SK-N-SH treated with all-trans-retinoic acid at 6 μM for 48 hours (cell line): ENCODE data around the gene ERBIN.

Source experiments
- ATAC-seq: fragments of 200-7000 bp; cut with Tn5 transposase; 3 replicates; pipeline ENCODE4 v1.9.1; 2020; ENCODE audit warnings: mild to moderate bottlenecking, moderate library complexity
- ARNTL ChIP-seq: fragments of 450-650 bp; formaldehyde crosslinking; IDR thresholded peaks from 2 replicates; pipeline ENCODE4 v1.5.0; 2020; ENCODE audit warnings: low read depth, mild to moderate bottlenecking, moderate library complexity, borderline replicate concordance
- BACH2 ChIP-seq: fragments of 250-450 bp; sonication (Bioruptor Pico); IDR thresholded peaks from 2 replicates; pipeline ENCODE4 v1.9.0; 2021; ENCODE audit warnings: mild to moderate bottlenecking, borderline replicate concordance
- CSDC2 ChIP-seq: fragments of 250-450 bp; sonication (Bioruptor Pico); IDR thresholded peaks from 2 replicates; pipeline ENCODE4 v1.5.0; 2020; ENCODE audit warnings: mild to moderate bottlenecking, moderate library complexity
- ESRRG ChIP-seq: fragments of 250-450 bp; sonication (Bioruptor Pico); IDR thresholded peaks from 2 replicates; pipeline ENCODE4 v1.6.1; 2021; ENCODE audit warnings: mild to moderate bottlenecking
- GLIS3 ChIP-seq: fragments of 250-450 bp; sonication (Bioruptor Pico); IDR thresholded peaks from 2 replicates; pipeline ENCODE4 v1.5.0; 2020; ENCODE audit warnings: mild to moderate bottlenecking, moderate library complexity
- ISL1 ChIP-seq: fragments of 250-450 bp; sonication (Bioruptor Pico); IDR thresholded peaks from 2 replicates; pipeline ENCODE4 v2.1.2; 2022; ENCODE audit warnings: mild to moderate bottlenecking, moderate library complexity
- OSR1 ChIP-seq: fragments of 250-450 bp; sonication (Bioruptor Pico); IDR thresholded peaks from 2 replicates; pipeline ENCODE4 v1.8.0; 2022; ENCODE audit warnings: moderate library complexity, mild to moderate bottlenecking, inconsistent platforms
- PPARA ChIP-seq: fragments of 250-450 bp; sonication (Bioruptor Pico); IDR thresholded peaks from 2 replicates; pipeline ENCODE4 v1.5.0; 2020; ENCODE audit warnings: mild to moderate bottlenecking, borderline replicate concordance
- RARB ChIP-seq: fragments of 250-450 bp; sonication (Bioruptor Pico); IDR thresholded peaks from 2 replicates; pipeline ENCODE4 v1.8.0; 2021; ENCODE audit warnings: mild to moderate bottlenecking, moderate library complexity
- SNAI2 ChIP-seq: fragments of 250-450 bp; sonication (Bioruptor Pico); IDR thresholded peaks from 2 replicates; pipeline ENCODE4 v1.5.0; 2020; ENCODE audit warnings: mild to moderate bottlenecking, moderate library complexity
- TCF4 ChIP-seq: fragments of 250-450 bp; sonication (Bioruptor Pico); IDR thresholded peaks from 2 replicates; pipeline ENCODE4 v1.8.0; 2021; ENCODE audit warnings: mild to moderate bottlenecking, moderate library complexity, borderline replicate concordance
- TOX ChIP-seq: fragments of 250-450 bp; sonication (Bioruptor Pico); IDR thresholded peaks from 2 replicates; pipeline ENCODE4 v1.8.0; 2021; ENCODE audit warnings: mild to moderate bottlenecking, moderate library complexity, borderline replicate concordance
- ZC3H10 ChIP-seq: fragments of 250-450 bp; sonication (Bioruptor Pico); IDR thresholded peaks from 2 replicates; pipeline ENCODE4 v1.5.1; 2021; ENCODE audit warnings: mild to moderate bottlenecking, moderate library complexity
- ZFP3 ChIP-seq: fragments of 250-450 bp; sonication (Bioruptor Pico); IDR thresholded peaks from 2 replicates; pipeline ENCODE4 v1.5.0; 2020; ENCODE audit warnings: mild to moderate bottlenecking, moderate library complexity
- ZFP30 ChIP-seq: fragments of 450-650 bp; formaldehyde crosslinking; IDR thresholded peaks from 2 replicates; pipeline ENCODE4 v1.5.0; 2022; ENCODE audit warnings: mild to moderate bottlenecking, moderate library complexity
- ZNF565 ChIP-seq: fragments of 450-650 bp; formaldehyde crosslinking; conservative IDR thresholded peaks from 2 replicates; pipeline ENCODE4 v1.5.0; 2020; ENCODE audit warnings: low read depth, mild to moderate bottlenecking, moderate library complexity
- ZNF70 ChIP-seq: fragments of 450-650 bp; formaldehyde crosslinking; IDR thresholded peaks from 2 replicates; pipeline ENCODE4 v1.5.0; 2020; ENCODE audit warnings: mild to moderate bottlenecking, moderate library complexity
- ZNF8 ChIP-seq: fragments of 450-650 bp; formaldehyde crosslinking; IDR thresholded peaks from 2 replicates; pipeline ENCODE4 v1.5.0; 2020; ENCODE audit warnings: mild to moderate bottlenecking, moderate library complexity
- TF ChIP-seq, protein P1 (sequence below): fragments of 250-450 bp; sonication (Bioruptor Pico); IDR thresholded peaks from 2 replicates; pipeline ENCODE4 v1.8.0; 2021; ENCODE audit warnings: low read depth, mild to moderate bottlenecking, moderate library complexity, borderline replicate concordance
- TF ChIP-seq, protein P2 (sequence below): fragments of 250-450 bp; sonication (Bioruptor Pico); IDR thresholded peaks from 2 replicates; pipeline ENCODE4 v1.8.0; 2020; ENCODE audit warnings: mild to moderate bottlenecking, moderate library complexity, borderline replicate concordance
- TF ChIP-seq, protein P3 (sequence below): fragments of 250-450 bp; sonication (Bioruptor Pico); IDR thresholded peaks from 2 replicates; pipeline ENCODE4 v1.5.0; 2020; ENCODE audit warnings: mild to moderate bottlenecking, moderate library complexity
- TF ChIP-seq, protein P4 (sequence below): fragments of 250-450 bp; sonication (Bioruptor Pico); IDR thresholded peaks from 2 replicates; pipeline ENCODE4 v1.5.1; 2021; ENCODE audit warnings: mild to moderate bottlenecking, moderate library complexity

Gene ERBIN

DNA sequence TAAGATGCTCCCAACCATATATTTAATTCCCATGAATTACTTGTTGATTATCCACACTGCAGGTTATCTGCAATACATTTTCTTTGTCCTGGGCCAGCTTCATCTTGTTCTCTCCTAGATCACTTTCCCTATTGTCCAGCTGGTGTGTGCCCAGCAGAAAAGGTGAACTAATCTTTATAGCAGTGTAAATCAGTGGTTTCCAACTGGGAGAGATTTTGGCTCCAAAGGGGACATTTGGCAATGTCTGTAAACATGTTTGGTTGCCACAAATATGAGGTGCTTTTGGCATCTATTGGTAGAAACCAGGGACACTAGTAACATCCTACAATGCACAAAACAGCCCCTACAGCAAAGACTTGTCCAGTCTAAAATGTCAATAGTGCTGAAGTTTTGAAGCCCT, 20.1 kb upstream of the ERBIN start:
- no peak for ATAC-seq
- TF ChIP-seq ZNF8 (CRISPR knock-in tag): no peak
- TF ChIP-seq OSR1 (CRISPR knock-in tag): no peak
- no peak for TF ChIP-seq ZNF70
- TF ChIP-seq, protein P1, sequence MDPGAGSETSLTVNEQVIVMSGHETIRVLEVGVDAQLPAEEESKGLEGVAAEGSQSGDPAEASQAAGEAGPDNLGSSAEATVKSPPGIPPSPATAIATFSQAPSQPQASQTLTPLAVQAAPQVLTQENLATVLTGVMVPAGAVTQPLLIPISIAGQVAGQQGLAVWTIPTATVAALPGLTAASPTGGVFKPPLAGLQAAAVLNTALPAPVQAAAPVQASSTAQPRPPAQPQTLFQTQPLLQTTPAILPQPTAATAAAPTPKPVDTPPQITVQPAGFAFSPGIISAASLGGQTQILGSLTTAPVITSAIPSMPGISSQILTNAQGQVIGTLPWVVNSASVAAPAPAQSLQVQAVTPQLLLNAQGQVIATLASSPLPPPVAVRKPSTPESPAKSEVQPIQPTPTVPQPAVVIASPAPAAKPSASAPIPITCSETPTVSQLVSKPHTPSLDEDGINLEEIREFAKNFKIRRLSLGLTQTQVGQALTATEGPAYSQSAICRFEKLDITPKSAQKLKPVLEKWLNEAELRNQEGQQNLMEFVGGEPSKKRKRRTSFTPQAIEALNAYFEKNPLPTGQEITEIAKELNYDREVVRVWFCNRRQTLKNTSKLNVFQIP (CRISPR knock-in tag): no peak
- TF ChIP-seq RARB: no peak
- no peak for TF ChIP-seq ZC3H10 (CRISPR knock-in tag)
- TF ChIP-seq ISL1 (CRISPR knock-in tag): no peak
- no peak for TF ChIP-seq PPARA (CRISPR knock-in tag)
- no peak for TF ChIP-seq BACH2 (CRISPR knock-in tag)
- TF ChIP-seq, protein P2, sequence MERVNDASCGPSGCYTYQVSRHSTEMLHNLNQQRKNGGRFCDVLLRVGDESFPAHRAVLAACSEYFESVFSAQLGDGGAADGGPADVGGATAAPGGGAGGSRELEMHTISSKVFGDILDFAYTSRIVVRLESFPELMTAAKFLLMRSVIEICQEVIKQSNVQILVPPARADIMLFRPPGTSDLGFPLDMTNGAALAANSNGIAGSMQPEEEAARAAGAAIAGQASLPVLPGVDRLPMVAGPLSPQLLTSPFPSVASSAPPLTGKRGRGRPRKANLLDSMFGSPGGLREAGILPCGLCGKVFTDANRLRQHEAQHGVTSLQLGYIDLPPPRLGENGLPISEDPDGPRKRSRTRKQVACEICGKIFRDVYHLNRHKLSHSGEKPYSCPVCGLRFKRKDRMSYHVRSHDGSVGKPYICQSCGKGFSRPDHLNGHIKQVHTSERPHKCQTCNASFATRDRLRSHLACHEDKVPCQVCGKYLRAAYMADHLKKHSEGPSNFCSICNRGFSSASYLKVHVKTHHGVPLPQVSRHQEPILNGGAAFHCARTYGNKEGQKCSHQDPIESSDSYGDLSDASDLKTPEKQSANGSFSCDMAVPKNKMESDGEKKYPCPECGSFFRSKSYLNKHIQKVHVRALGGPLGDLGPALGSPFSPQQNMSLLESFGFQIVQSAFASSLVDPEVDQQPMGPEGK: no peak
- no peak for TF ChIP-seq GLIS3 (CRISPR knock-in tag)
- no peak for TF ChIP-seq ZFP3 (CRISPR knock-in tag)
- no peak for TF ChIP-seq TCF4 (CRISPR knock-in tag)
- TF ChIP-seq ZNF565: no peak
- TF ChIP-seq ARNTL (CRISPR knock-in tag): no peak
- no peak for TF ChIP-seq TOX (CRISPR knock-in tag)
- no peak for TF ChIP-seq CSDC2
- TF ChIP-seq, all 23 proteins: peak for 0

DNA sequence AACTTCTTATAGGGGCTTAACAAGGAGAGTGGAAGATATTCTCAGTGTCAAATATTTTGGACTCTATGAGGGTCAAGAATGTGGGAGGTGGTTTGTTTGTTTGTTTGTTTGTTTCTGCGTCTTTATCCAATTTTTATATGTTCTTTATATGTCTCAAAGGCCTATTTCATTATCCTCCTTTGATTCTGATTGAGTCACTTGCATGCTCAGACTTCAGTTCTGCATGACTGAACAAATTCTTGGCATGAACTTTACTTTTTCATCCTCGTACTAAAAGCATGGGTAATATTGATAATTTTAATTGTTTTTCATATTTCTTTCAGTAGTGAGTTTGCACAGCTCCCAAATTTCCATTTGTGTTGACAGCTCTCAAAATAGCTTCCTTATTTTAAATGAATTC, 19.2 kb upstream of the ERBIN start:
- no peak for ATAC-seq
- TF ChIP-seq, protein P1 (CRISPR knock-in tag): no peak
- no peak for TF ChIP-seq ZNF70
- TF ChIP-seq TCF4 (CRISPR knock-in tag): no peak
- TF ChIP-seq, all 23 proteins: peak for 0

DNA sequence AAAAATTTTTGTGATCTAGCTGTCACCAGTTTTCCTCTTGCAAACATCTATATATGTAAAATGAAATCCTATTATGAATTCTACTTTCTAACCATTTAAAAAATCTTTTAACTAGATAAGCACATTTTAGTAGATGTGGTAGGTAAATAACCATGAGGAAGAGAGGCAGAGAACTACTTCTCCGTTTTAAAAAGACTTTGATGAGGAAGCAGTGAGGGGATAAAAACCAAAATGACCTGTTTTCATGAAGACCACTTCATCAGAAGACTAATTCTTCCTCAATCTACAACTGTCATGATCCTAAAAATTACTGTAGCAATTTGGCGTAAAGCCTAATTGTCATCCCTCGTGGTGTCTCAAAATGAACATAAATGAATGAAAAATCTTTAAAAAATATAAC, 15.7 kb upstream of the ERBIN start:
- no peak for ATAC-seq
- TF ChIP-seq SNAI2 (CRISPR knock-in tag) (no peak), ARNTL (CRISPR knock-in tag) (no peak), ESRRG (CRISPR knock-in tag) (no peak), ZFP3 (CRISPR knock-in tag) (no peak), OSR1 (CRISPR knock-in tag) (no peak), PPARA (CRISPR knock-in tag) (no peak), TCF4 (CRISPR knock-in tag) (no peak), ZFP30 (CRISPR knock-in tag) (no peak)
- TF ChIP-seq, protein P1 (CRISPR knock-in tag): no peak
- TF ChIP-seq, protein P2: no peak
- TF ChIP-seq, protein P3, sequence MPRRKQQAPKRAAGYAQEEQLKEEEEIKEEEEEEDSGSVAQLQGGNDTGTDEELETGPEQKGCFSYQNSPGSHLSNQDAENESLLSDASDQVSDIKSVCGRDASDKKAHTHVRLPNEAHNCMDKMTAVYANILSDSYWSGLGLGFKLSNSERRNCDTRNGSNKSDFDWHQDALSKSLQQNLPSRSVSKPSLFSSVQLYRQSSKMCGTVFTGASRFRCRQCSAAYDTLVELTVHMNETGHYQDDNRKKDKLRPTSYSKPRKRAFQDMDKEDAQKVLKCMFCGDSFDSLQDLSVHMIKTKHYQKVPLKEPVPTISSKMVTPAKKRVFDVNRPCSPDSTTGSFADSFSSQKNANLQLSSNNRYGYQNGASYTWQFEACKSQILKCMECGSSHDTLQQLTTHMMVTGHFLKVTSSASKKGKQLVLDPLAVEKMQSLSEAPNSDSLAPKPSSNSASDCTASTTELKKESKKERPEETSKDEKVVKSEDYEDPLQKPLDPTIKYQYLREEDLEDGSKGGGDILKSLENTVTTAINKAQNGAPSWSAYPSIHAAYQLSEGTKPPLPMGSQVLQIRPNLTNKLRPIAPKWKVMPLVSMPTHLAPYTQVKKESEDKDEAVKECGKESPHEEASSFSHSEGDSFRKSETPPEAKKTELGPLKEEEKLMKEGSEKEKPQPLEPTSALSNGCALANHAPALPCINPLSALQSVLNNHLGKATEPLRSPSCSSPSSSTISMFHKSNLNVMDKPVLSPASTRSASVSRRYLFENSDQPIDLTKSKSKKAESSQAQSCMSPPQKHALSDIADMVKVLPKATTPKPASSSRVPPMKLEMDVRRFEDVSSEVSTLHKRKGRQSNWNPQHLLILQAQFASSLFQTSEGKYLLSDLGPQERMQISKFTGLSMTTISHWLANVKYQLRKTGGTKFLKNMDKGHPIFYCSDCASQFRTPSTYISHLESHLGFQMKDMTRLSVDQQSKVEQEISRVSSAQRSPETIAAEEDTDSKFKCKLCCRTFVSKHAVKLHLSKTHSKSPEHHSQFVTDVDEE: no peak
- TF ChIP-seq, protein P4, sequence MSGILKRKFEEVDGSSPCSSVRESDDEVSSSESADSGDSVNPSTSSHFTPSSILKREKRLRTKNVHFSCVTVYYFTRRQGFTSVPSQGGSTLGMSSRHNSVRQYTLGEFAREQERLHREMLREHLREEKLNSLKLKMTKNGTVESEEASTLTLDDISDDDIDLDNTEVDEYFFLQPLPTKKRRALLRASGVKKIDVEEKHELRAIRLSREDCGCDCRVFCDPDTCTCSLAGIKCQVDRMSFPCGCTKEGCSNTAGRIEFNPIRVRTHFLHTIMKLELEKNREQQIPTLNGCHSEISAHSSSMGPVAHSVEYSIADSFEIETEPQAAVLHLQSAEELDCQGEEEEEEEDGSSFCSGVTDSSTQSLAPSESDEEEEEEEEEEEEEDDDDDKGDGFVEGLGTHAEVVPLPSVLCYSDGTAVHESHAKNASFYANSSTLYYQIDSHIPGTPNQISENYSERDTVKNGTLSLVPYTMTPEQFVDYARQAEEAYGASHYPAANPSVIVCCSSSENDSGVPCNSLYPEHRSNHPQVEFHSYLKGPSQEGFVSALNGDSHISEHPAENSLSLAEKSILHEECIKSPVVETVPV (CRISPR knock-in tag): no peak
